Transverse colon (tissue), 4 donors: ENCODE measurements around the gene ACSL1. TPM values are rescaled to one million over a fixed set of nuclear protein-coding genes. Genes with fewer than 3 reads are reported as not detected.

Source experiments
- DNase-seq: peaks from one replicate; pipeline ENCODE4 v3.0.0-alpha.2; 2019
- H3K27ac ChIP-seq, 4 donors: fragments of 200-600 bp; sonication (generic); 2 replicates each; pipeline ENCODE4 v1.5.1; 2016 to 2018; ENCODE audit warnings: inconsistent platforms in 4 of 4
- H3K27me3 ChIP-seq: fragments of 200-600 bp; sonication (generic); 2 replicates; pipeline ENCODE4 v1.5.1; 2017; ENCODE audit warnings: inconsistent platforms
- H3K36me3 ChIP-seq, 4 donors: fragments of 200-600 bp; sonication (generic); 2 replicates each; pipeline ENCODE4 v1.5.1; 2017 to 2019; ENCODE audit warnings: inconsistent platforms in 4 of 4
- H3K4me1 ChIP-seq, 4 donors: fragments of 200-600 bp; sonication (generic); 2 replicates each; pipeline ENCODE4 v1.5.1; 2017 to 2020; ENCODE audit warnings: inconsistent platforms in 4 of 4
- H3K4me3 ChIP-seq, 4 donors: fragments of 200-600 bp; sonication (generic); 1 replicate in 1 of 4; 2 replicates in 3 of 4; pipeline versions ENCODE4 v1.5.1 to v1.6.1; 2017 to 2019; ENCODE audit warnings: inconsistent platforms in 4 of 4
- H3K9me3 ChIP-seq, 2 donors: fragments of 200-600 bp; sonication (generic); 2 replicates each; pipeline ENCODE4 v1.5.1; 2017 to 2019; ENCODE audit warnings: inconsistent platforms in 2 of 2
- EP300 ChIP-seq: sonication (generic); formaldehyde crosslinking; IDR thresholded peaks from one replicate; pipeline ENCODE4 v1.6.1; 2017; ENCODE audit warnings: antibody characterized with exemption, low read depth
- POLR2A ChIP-seq: fragments of 450-650 bp; IDR thresholded peaks from one replicate; pipeline ENCODE4 v1.6.1; 2016; ENCODE audit warnings: antibody characterized with exemption, mild to moderate bottlenecking, moderate library complexity
- POLR2AphosphoS5 ChIP-seq, 3 donors: sonication (generic); formaldehyde crosslinking; IDR thresholded peaks; one replicate each; pipeline ENCODE4 v1.6.1; 2016; ENCODE audit warnings: antibody characterized with exemption in 3 of 3
- WGBS, 2 donors: methylation state at CpG; one replicate each; pipeline ENCODE4 v1.1.5; 2018; ENCODE audit warnings: low coverage in 1 of 2; 5-methylcytosine and 5-hydroxymethylcytosine counted together
- in situ Hi-C, 4 donors: fragments of 200-750 bp; cut with MboI; loops; one replicate each; pipeline versions ENCODE4 v1.15.0 to v1.15.1; 2017; ENCODE audit warnings: low sequenced_read_pairs in 3 of 4, low pct_ligation_motif_present in 1 of 4, low pct_unique_long_range_greater_than_20kb in 1 of 4
- intact Hi-C: fragments of 100-400 bp; cut with DNase I; formaldehyde crosslinking; loops from one replicate; pipeline ENCODE4 v1.15.1; 2023; ENCODE audit warnings: low total_unique reads
- total RNA-seq, 4 donors: library from RNA; depleted of rRNA; stranded (reverse); fragments of >200 nt; gene quantifications; one replicate each; pipeline ENCODE4 v1.1.0, GENCODE V29; 2016
- TF ChIP-seq, protein P1 (sequence below), 5 experiments: fragments of 200-600 bp in 3 of 5; fragments of 450-650 bp in 2 of 5; sonication (generic) in 3 of 5; IDR thresholded peaks; 1 replicate in 2 of 5; 2 replicates in 3 of 5; pipeline ENCODE4 v1.5.1; 2016 to 2017; ENCODE audit warnings: antibody characterized with exemption in 5 of 5, inconsistent platforms in 3 of 5, mild to moderate bottlenecking in 2 of 5, moderate library complexity in 1 of 5

The ACSL1 gene
- total RNA-seq, 4 donors from 2014 or later = 20.6 to 50.0 (median 40.0) TPM

DNA sequence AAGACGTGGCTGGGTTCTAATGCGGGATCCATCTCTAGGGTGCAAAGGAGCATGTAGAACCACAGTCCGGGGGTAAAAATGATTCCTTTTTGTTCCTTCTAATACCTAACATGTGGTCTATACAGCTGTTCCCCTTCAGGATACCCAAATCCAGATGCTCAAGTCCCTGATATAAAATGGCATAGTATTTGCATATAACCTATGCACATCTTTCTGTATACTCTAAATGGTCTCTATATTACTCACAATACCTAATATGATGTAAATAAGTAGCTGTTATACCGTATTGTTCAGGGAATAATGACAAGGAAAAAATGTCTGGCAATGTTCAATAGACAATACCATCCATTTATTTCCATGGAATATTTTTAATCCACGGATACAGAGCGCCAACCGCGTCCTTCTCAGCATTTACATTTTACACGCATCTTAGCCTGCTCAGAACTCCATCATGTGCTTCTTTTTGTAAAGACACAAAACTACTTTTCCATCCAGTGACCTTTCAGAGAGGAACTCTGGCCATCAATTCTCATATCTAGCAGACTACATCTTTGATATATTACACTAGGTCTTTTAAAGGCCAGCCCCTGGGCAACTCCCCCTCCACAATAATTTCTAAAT lies 31.9 kb downstream of the ACSL1 start:
- no peak for DNase-seq
- Histone ChIP-seq H3K27ac (no peak overlapping the region), H3K27me3 (no peaks in the 10 kb centered on the region), H3K4me1 (no peaks in the 10 kb centered on the region), H3K4me3 (no peak overlapping the region), H3K36me3 (no peaks in the 10 kb centered on the region), H3K9me3 (no peaks in the 10 kb centered on the region)
- in situ Hi-C loops (no loop called here), intact Hi-C loops (no loop called here)
- WGBS, 2 donors = 76 to 94% methylated on average over 9 of the region's 9 CpGs
- TF ChIP-seq EP300 = no peak
- TF ChIP-seq, protein P1, sequence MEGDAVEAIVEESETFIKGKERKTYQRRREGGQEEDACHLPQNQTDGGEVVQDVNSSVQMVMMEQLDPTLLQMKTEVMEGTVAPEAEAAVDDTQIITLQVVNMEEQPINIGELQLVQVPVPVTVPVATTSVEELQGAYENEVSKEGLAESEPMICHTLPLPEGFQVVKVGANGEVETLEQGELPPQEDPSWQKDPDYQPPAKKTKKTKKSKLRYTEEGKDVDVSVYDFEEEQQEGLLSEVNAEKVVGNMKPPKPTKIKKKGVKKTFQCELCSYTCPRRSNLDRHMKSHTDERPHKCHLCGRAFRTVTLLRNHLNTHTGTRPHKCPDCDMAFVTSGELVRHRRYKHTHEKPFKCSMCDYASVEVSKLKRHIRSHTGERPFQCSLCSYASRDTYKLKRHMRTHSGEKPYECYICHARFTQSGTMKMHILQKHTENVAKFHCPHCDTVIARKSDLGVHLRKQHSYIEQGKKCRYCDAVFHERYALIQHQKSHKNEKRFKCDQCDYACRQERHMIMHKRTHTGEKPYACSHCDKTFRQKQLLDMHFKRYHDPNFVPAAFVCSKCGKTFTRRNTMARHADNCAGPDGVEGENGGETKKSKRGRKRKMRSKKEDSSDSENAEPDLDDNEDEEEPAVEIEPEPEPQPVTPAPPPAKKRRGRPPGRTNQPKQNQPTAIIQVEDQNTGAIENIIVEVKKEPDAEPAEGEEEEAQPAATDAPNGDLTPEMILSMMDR (IDR thresholded peaks at IDR 0.05) = no peak
- TF ChIP-seq POLR2A = no peak
- no peak for TF ChIP-seq POLR2AphosphoS5 (IDR thresholded peaks at IDR 0.05)

DNA sequence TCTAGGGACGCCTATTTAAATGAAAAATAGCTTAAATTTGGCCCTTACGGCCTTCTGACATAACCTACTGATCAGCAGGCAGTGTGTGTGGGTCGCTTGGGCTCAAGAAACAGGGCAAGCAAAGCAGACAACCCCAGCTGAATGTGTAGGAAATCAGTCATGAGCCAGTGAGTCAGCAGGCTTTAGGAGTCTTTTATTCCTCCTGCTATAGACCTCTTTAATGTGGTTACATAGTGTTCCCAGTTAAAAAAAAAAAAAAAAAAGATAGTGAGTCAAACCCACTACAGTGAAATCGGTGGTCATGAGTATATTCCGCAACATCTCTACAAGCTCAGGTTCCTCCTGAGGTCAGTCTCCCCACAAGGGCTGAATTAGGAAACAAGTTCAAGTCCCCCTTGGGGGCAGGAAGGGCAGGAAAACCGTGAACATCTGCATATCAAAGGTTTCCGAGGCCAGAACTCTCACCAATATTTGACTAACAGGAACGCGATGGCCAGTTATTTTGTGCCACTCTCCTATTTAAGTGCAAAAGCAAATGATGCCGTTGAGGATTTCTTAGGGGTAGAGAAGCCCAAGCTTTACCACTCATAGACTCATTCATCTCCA lies 32.7 kb downstream of the ACSL1 start:
- WGBS, 2 donors = 78 to 83% methylated on average over 8 to 10 of the region's 10 CpGs
- TF ChIP-seq POLR2AphosphoS5 (IDR thresholded peaks at IDR 0.05) (no peak), EP300 (no peak), POLR2A (no peak)
- TF ChIP-seq, protein P1 (IDR thresholded peaks at IDR 0.05) = no peak
- in situ Hi-C loops (no loop called here), intact Hi-C loops (no loop called here)
- Histone ChIP-seq H3K9me3 (no peaks in the 10 kb centered on the region), H3K27ac (peak overlapping the region in 1 of 4 donors; percentile 4), H3K27me3 (no peaks in the 10 kb centered on the region), H3K4me3 (no peak overlapping the region), H3K36me3 (peaks cover 0 to under 1% (median 0%) of the 10 kb centered on the region in 4 donors), H3K4me1 (no peaks in the 10 kb centered on the region)
- DNase-seq = no peak

DNA sequence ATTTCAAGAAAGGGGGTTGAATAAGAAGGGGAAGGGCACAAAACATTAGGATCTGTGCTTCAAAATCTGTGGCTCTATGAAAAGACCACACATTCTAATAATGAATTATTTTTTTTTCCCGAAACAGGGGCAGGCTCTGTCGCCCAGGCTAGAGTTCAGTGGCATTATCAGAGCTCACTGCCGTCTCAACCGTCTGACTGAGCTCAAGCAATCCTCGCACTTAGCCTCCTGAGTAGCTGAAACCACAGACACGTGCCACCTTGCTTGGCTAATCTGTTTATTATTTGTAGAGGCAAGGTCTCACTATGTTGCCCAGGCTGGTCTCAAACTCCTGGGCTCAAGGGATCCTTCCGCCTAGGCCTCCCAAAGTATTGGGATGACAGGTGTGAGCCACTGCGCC lies 33.4 kb downstream of the ACSL1 start:
- 60 to 85% methylated on average over 2 to 8 of the region's 8 CpGs for WGBS, 2 donors
- Histone ChIP-seq H3K4me1 (no peaks in the 10 kb centered on the region), H3K4me3 (no peak overlapping the region), H3K36me3 (peaks cover 0 to 4% (median 0%) of the 10 kb centered on the region in 4 donors), H3K27ac (no peak overlapping the region), H3K27me3 (no peaks in the 10 kb centered on the region), H3K9me3 (no peaks in the 10 kb centered on the region)
- DNase-seq = no peak
- no peak for TF ChIP-seq POLR2A
- no peak for TF ChIP-seq EP300
- TF ChIP-seq, protein P1 (IDR thresholded peaks at IDR 0.05) = no peak
- no peak for TF ChIP-seq POLR2AphosphoS5 (IDR thresholded peaks at IDR 0.05)
- in situ Hi-C loops (no loop called here), intact Hi-C loops (no loop called here)

DNA sequence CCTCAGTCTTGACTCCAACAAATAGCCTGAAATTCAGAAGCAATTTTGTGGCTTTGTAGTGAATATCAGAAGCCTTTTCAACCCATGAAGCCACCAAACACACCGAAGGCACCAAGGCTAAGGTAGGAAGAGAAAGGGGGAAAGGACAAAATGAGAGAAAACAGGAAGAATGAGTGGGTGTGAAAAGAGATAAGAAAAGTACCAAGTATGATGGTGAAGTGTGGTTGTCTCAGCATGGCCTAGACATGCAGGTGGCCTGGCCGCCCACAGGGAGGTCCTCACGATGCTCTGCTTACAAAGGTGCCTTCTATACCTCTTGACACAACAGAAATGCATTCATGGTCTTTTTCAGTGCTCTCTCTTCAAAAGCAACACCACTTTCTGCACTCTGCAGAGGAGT lies 34.9 kb downstream of the ACSL1 start:
- in situ Hi-C loops (no loop called here), intact Hi-C loops (no loop called here)
- H3K4me1 ChIP-seq = no peaks in the 10 kb centered on the region
- H3K27me3 ChIP-seq = no peaks in the 10 kb centered on the region
- H3K36me3 ChIP-seq = peaks cover 0 to 7% (median 0%) of the 10 kb centered on the region in 4 donors
- H3K9me3 ChIP-seq = no peaks in the 10 kb centered on the region
- H3K4me3 ChIP-seq = no peak overlapping the region
- no peak overlapping the region for H3K27ac ChIP-seq
- no peak for DNase-seq
- TF ChIP-seq, protein P1 (IDR thresholded peaks at IDR 0.05) = no peak
- TF ChIP-seq POLR2AphosphoS5 (IDR thresholded peaks at IDR 0.05) (no peak), EP300 (no peak), POLR2A (no peak)
- WGBS, 2 donors = 67 to 89% methylated on average over 3 of the region's 3 CpGs
